Placental pericyte (primary cell): Measurements from ENCODE around the gene OR6N2. TPM values are rescaled to one million over a fixed set of nuclear protein-coding genes. Genes with fewer than 3 reads are reported as not detected.

Experiments used
- small RNA-seq: library from RNA; depleted of rRNA; stranded (forward); fragments of <200 nt; gene quantifications from one replicate; pipeline ENCODE3, GENCODE V24; 2012; ENCODE audit warnings: low replicate concordance
- total RNA-seq: library from RNA; depleted of rRNA; stranded (reverse); fragments of >200 nt; gene quantifications from 2 replicates; pipeline ENCODE4 v1.2.3, GENCODE V29; 2012

Gene OR6N2
- total RNA-seq: not detected in 2 replicates

GRCh38 chr1:158781104-158781503 lies at the start of gene OR6N2:
OR6N2 (minus strand) TSS chr1:158781204; CDS start chr1:158777635, 3,569 bp downstream.

GRCh38 chr1:158771950-158772866 lies 8.8 kb downstream of the OR6N2 start, which contains the start of gene OR6N1:
OR6N1 (minus strand) TSS chr1:158772195; CDS start chr1:158766682, 5,513 bp downstream.

GRCh38 chr1:158754420-158754819 lies 26.6 kb downstream of the OR6N2 start, which contains the start of gene OR6K6:
OR6K6 (plus strand) TSS chr1:158754720; CDS start chr1:158754888, 168 bp downstream.

Small RNAs within 50 kb of the gene (small RNA-seq; reads per million reads assigned to genes)
- not detected for gene OR2AQ1P

Other genes starting within 250 kb of the OR6N2 start
- gene OR6Y1, start 226.8 kb downstream of the OR6N2 start, total RNA-seq: not detected in 2 replicates
- not detected in 2 replicates for gene OR6P1, start 210.6 kb downstream of the OR6N2 start, total RNA-seq
- gene OR10X1, start 201.3 kb downstream of the OR6N2 start, total RNA-seq: not detected in 2 replicates
- gene OR10Z1, start 175.9 kb downstream of the OR6N2 start, total RNA-seq: not detected in 2 replicates
- not detected in 2 replicates for gene SPTA1, start 94.5 kb downstream of the OR6N2 start, total RNA-seq
- gene OR6K2, start 80.6 kb downstream of the OR6N2 start, total RNA-seq: not detected in 2 replicates
- not detected in 2 replicates for gene OR6K3, start 60.5 kb downstream of the OR6N2 start, total RNA-seq
- gene OR6K6, start 26.5 kb downstream of the OR6N2 start, total RNA-seq: not detected in 2 replicates
- gene OR6N1, start 9.0 kb downstream of the OR6N2 start, total RNA-seq: not detected in 2 replicates
- not detected in 2 replicates for gene MNDA, start 50.1 kb upstream of the OR6N2 start, total RNA-seq
- gene PYHIN1, start 150.3 kb upstream of the OR6N2 start, total RNA-seq: not detected in 2 replicates
- gene IFI16, start 228.7 kb upstream of the OR6N2 start, total RNA-seq: 68.6 and 98.3 TPM in 2 replicates